SKM-1 treated with dmso at 0.1 percent for 144 hours (cell line): Measurements from ENCODE around the gene TMEM126A.

Experiments used
- DNase-seq: peaks from one replicate; lab custom pipeline; 2025; ENCODE audit not compliant: unreplicated experiment; lab: John Stamatoyannopoulos, UW

Gene TMEM126A

GRCh38 chr11:85694385-85694980 lies 46.7 kb downstream of the TMEM126A start:
- DNase-seq, result peak; percentile 13

GRCh38 chr11:85695546-85695945 lies 47.8 kb downstream of the TMEM126A start:
- no peak for DNase-seq

DNA sequence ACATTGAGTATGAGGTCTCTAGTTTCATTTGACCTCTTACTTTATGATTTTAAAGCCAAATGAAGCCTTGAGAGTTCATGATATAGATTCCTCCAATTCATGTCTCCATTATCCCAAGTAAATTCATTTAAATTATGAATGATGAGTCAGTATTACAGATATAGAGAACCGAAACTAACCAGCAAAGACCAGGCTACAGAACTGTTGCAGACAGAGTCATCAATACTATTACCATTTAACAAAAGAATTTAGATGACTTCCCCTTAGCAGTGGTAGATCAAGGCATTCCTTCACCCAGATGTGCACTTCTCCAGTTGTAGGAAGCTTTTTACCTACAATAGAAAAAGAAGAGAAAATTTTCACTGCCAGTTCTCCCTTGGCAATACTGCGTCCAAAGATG lies 50.0 kb downstream of the TMEM126A start:
- DNase-seq, result no peak

DNA sequence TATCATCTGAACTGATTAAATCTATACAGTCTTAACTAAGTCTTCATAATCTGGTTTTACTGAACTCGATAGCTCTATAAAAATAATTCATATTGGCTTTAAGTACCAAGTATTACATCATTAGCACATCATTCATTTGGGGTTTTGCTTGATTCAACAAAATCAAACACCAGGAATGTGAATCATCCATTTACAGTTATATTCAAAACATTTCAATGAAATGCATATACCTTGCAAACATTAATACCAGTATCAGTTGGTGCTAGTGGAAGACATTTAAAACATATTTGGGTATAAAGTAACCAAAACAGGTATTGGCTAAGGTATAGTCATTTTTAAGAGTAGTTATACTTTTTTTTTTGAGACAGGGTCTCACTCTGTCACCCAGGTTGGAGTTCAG lies 50.4 kb downstream of the TMEM126A start:
- no peak for DNase-seq

DNA sequence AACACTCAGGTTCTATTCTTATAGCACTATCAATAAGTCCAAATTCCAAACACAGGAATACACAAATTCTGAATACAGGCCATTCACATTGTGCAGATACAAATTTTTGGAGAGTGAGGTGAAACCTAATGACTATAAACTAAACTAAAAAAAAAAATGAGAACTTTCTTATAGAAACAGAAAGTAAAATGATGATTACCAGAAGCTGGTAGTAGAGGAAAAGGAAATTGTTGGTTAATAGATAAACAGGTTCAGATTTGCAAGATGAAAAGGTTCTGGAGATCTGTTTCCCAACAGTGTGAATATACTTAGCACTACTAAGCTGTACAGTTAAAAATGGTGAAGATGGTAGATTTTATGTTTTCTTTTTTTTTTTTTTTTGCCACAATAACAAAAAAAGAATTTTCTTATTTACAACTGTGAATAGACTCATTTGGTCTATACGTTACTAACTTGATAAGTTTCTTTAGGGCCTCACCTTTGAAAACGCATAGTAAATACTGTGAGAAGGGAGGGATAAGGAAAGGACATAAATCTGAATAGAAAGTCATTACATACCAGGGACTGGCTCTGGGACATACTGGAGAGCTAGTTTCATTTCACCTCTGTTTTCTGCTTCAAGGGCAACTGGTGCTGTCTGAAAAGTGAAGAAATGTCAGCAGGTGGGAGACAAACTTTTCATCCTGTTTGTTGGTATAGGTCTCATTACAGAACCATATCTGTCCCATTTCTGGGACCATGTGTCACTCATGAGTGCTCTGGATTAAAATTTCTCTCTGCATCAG lies 52.4 kb downstream of the TMEM126A start:
- no peak for DNase-seq

DNA sequence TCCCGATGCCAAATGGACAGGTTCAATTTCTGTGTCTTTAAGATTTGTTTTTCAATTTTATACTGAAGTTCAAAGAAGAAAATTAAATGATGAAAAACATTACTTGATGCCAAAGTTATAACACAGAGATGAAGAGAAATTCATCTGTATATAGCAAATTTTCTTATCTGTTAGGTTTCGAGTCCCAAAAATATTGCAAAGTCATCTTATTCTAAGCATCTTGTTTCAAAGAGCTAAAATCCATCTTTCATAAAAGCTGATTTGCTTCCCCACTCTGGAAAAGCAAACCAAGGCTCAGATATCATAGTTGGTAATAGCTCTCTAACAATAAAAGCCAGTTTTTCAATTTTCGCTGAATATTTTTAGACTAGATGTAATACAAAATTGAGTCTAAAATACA lies 57.2 kb downstream of the TMEM126A start:
- no peak for DNase-seq

- DNase-seq, result no peak
Measured at GRCh38 chr11:85705800-85706199, 58.0 kb downstream of the TMEM126A start.
